ENCODE results near the gene JDP2. TPM values are rescaled to one million over a fixed set of nuclear protein-coding genes. Genes with fewer than 3 reads are reported as not detected.

The JDP2 gene
- total RNA-seq, 4 donors from 2014 or later, result 32.9 to 86.8 (median 50.1) TPM

DNA sequence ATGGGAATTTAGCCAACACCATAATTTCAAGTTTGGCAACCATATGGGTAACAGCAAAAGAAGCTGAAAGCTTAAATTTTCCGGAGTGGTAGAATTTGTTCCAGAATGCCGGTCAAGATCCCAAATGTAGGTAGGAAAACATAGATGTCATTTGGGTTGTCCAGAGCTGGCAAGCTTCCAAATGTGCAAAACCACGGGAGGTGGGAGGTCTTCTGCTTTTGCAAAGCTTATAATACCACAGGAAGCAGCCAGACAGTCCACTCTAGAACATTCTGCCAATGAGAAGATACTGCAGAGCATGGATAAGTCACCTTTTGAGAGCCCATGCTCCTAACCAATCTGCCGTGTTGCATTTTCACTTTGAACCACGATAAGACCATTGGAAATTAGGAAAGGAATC is 68.1 kb downstream of the JDP2 start:
- DNase-seq, result no peak
- intact Hi-C loops (cut with DNase I; ENCODE audit: low total_unique reads), result no loop called here
- TF ChIP-seq POLR2A (IDR thresholded peaks at IDR 0.05), result no peak
- TF ChIP-seq, protein P1, sequence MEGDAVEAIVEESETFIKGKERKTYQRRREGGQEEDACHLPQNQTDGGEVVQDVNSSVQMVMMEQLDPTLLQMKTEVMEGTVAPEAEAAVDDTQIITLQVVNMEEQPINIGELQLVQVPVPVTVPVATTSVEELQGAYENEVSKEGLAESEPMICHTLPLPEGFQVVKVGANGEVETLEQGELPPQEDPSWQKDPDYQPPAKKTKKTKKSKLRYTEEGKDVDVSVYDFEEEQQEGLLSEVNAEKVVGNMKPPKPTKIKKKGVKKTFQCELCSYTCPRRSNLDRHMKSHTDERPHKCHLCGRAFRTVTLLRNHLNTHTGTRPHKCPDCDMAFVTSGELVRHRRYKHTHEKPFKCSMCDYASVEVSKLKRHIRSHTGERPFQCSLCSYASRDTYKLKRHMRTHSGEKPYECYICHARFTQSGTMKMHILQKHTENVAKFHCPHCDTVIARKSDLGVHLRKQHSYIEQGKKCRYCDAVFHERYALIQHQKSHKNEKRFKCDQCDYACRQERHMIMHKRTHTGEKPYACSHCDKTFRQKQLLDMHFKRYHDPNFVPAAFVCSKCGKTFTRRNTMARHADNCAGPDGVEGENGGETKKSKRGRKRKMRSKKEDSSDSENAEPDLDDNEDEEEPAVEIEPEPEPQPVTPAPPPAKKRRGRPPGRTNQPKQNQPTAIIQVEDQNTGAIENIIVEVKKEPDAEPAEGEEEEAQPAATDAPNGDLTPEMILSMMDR (IDR thresholded peaks at IDR 0.05), result no peak

DNA sequence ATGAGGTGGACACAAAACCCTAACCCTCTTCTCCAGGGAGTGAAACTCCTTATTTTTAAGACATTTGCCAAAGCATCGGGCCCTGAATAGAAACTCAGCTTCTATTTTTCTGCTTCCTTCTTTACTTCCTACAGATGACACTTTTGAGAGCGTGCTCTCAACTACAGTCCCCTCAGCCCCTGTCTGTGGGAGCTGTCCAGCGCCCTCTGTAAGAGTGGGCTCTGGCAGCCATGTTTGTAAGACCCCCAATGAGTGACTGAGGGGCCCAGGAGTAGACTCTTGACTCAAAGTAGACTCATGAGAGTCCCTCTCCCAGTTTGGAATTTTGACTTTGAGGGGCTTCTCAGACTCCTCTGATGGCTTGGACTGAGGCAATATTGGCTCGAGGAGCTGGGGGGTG is 68.9 kb downstream of the JDP2 start:
- H3K4me1 ChIP-seq, result no peaks in the 10 kb centered on the region
- TF ChIP-seq, protein P1 (IDR thresholded peaks at IDR 0.05), result no peak
- no peak for TF ChIP-seq POLR2A (IDR thresholded peaks at IDR 0.05)
- no peak for DNase-seq
- no peak overlapping the region for H3K27ac ChIP-seq
- no peaks in the 10 kb centered on the region for H3K27me3 ChIP-seq
- no peaks in the 10 kb centered on the region for H3K9me3 ChIP-seq
- intact Hi-C loops (cut with DNase I; ENCODE audit: low total_unique reads), result no loop called here
- H3K4me3 ChIP-seq, result no peak overlapping the region
- no peaks in the 10 kb centered on the region for H3K36me3 ChIP-seq

More for the DNA sequence above, 68.1 kb downstream of the JDP2 start:
- Histone ChIP-seq H3K4me3 (no peak overlapping the region), H3K9me3 (no peaks in the 10 kb centered on the region), H3K27me3 (no peaks in the 10 kb centered on the region), H3K27ac (no peak overlapping the region), H3K36me3 (no peaks in the 10 kb centered on the region), H3K4me1 (no peaks in the 10 kb centered on the region)

DNA sequence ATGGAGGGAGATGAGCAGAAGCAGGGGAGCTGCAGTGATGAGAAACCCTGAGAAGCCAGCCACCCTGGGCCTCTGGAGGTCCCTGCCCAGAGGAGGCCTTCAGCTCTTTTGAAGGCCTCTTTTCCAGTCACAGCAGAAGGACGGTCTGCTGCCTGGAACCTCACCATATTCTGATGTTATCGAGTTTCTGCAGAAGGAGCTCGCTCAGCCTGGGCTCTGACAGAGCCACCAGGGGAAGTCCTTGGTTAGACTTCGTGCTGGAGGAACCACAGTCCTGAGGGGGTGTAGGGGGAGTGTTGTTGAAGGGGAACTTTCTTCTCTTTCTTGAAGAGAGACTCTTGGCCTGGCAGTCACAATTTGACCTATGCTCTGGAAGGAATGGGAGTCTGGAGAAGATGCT is 69.4 kb downstream of the JDP2 start:
- no peak for TF ChIP-seq POLR2A (IDR thresholded peaks at IDR 0.05)
- TF ChIP-seq, protein P1 (IDR thresholded peaks at IDR 0.05), result no peak
- intact Hi-C loops (cut with DNase I; ENCODE audit: low total_unique reads), result no loop called here
- H3K9me3 ChIP-seq, result no peaks in the 10 kb centered on the region
- no peak for DNase-seq
- no peaks in the 10 kb centered on the region for H3K27me3 ChIP-seq
- H3K36me3 ChIP-seq, result no peaks in the 10 kb centered on the region
- no peaks in the 10 kb centered on the region for H3K4me1 ChIP-seq
- H3K4me3 ChIP-seq, result no peak overlapping the region
- H3K27ac ChIP-seq, result no peak overlapping the region

DNA sequence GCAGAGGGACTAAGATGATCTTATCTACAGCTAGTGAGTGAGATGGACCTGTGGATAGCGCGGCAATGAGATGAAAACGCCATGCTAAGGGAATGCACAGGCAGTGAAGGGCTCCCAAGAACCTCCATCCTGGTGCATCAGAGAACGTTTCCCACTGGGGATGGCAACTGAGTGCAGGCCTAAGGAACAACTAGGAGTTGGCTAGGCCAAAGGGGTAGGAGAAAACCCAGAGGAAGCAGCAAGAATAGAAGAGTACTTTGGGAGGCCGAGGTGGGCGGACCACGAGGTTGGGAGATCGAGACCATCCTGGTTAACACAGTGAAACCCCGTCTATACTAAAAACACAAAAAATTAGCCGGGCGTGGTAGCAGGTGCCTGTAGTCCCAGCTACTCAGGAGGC is 69.9 kb downstream of the JDP2 start:
- DNase-seq, result no peak
- TF ChIP-seq, protein P1 (IDR thresholded peaks at IDR 0.05), result no peak
- no peak for TF ChIP-seq POLR2A (IDR thresholded peaks at IDR 0.05)
- intact Hi-C loops (cut with DNase I; ENCODE audit: low total_unique reads), result no loop called here
- no peaks in the 10 kb centered on the region for H3K27me3 ChIP-seq
- no peak overlapping the region for H3K27ac ChIP-seq
- H3K36me3 ChIP-seq, result no peaks in the 10 kb centered on the region
- no peaks in the 10 kb centered on the region for H3K4me1 ChIP-seq
- no peak overlapping the region for H3K4me3 ChIP-seq
- H3K9me3 ChIP-seq, result no peaks in the 10 kb centered on the region

DNA sequence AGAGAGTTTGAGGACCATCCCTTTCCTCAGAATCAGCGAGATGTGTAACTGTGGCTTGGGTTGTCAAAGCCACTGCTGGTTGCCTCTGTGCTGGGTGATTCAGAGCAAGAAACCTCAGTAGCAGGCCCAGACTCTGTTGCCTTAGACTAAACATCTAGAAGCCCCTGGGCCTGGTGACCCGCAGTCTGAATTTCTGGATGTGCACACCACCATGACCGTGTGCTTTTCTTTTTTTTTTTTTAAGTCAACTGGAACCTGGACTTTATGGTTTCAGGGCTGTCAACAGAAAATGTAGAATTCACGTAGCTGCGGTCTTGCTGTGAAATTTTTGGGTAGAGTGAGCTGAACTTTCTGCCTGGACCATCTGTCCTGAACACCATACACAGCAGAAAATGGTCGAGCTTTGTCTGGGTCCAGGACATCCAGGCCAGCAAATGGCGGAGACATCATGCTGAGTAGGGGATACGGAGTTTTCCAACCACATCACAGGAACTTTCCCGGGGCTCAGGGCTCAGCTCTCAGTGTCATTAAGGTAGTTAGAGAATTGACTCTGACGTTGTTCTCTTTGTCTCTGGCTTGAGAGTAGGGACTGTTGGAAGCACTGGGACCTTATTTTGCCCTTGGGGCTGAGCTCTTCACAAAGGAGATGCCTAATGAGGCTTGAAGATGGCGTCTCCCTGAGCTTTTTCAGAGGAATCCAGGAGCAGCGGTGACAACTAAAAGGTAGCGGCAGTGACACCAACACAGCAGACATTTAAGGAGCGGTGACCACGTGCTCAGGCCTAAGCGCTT is 71.5 kb downstream of the JDP2 start:
- Histone ChIP-seq H3K27ac (no peak overlapping the region), H3K36me3 (no peaks in the 10 kb centered on the region), H3K9me3 (no peaks in the 10 kb centered on the region), H3K4me3 (no peak overlapping the region), H3K4me1 (no peaks in the 10 kb centered on the region), H3K27me3 (no peaks in the 10 kb centered on the region)
- no peak for DNase-seq
- intact Hi-C loops (cut with DNase I; ENCODE audit: low total_unique reads), result no loop called here
- TF ChIP-seq, protein P1 (IDR thresholded peaks at IDR 0.05), result no peak
- TF ChIP-seq POLR2A (IDR thresholded peaks at IDR 0.05), result no peak
